ENCODE data around the gene C6orf62. TPM values are rescaled to one million over a fixed set of nuclear protein-coding genes. Genes with fewer than 3 reads are reported as not detected.

C6orf62 gene
- total RNA-seq, 2 donors from 2014 or later: 58.1 to 67.0 TPM

GRCh38 chr6:24659561-24659960 lies 59.4 kb downstream of the C6orf62 start:
- ATAC-seq (no peak), DNase-seq (no peak)
- intact Hi-C loops (cut with DNase I): no loop called here

- no peak for DNase-seq
- intact Hi-C loops (cut with DNase I): no loop called here
- no peak for ATAC-seq
These were observed 60.1 kb downstream of the C6orf62 start for GRCh38 chr6:24658573-24659560.

GRCh38 chr6:24655215-24655614 lies 63.7 kb downstream of the C6orf62 start:
- intact Hi-C loops (cut with DNase I): no loop called here
- no peak for DNase-seq
- no peak for ATAC-seq

Other genes with a start within 250 kb of the C6orf62 start
- gene GPLD1, start 229.6 kb downstream of the C6orf62 start, total RNA-seq: 1 to 10 TPM; 1.2 to 1.9 TPM
- 10 to 100 TPM; 16.2 to 18.1 TPM for gene ALDH5A1, start 224.2 kb downstream of the C6orf62 start, total RNA-seq
- gene KIAA0319, start 73.0 kb downstream of the C6orf62 start, total RNA-seq: under 1 TPM; 0.05 to 0.06 TPM
- 10 to 100 TPM; 29.5 to 35.2 TPM for gene TDP2, start 52.3 kb downstream of the C6orf62 start, total RNA-seq
- gene ACOT13, start 52.1 kb downstream of the C6orf62 start, total RNA-seq: 10 to 100 TPM; 63.0 to 70.8 TPM
- 10 to 100 TPM in 1 of 2 donors, 1 to 10 TPM in 1; 6.3 to 10.5 TPM for gene GMNN, start 55.8 kb upstream of the C6orf62 start, total RNA-seq
- gene ARMH2, start 79.8 kb upstream of the C6orf62 start, total RNA-seq: not detected
- 1 to 10 TPM; 4.8 to 5.4 TPM for gene RIPOR2, start 216.8 kb upstream of the C6orf62 start, total RNA-seq

All from left cardiac atrium (tissue), 4 donors.